HG02973 (cell line): ENCODE measurements around the gene FADD.

Source experiments
- ATAC-seq: cut with Tn5 transposase; IDR thresholded peaks from one replicate; pipeline ENCODE4 v1.9.1; 2021; ENCODE audit warnings: moderate library complexity; ENCODE audit not compliant: unreplicated experiment

The FADD gene

DNA sequence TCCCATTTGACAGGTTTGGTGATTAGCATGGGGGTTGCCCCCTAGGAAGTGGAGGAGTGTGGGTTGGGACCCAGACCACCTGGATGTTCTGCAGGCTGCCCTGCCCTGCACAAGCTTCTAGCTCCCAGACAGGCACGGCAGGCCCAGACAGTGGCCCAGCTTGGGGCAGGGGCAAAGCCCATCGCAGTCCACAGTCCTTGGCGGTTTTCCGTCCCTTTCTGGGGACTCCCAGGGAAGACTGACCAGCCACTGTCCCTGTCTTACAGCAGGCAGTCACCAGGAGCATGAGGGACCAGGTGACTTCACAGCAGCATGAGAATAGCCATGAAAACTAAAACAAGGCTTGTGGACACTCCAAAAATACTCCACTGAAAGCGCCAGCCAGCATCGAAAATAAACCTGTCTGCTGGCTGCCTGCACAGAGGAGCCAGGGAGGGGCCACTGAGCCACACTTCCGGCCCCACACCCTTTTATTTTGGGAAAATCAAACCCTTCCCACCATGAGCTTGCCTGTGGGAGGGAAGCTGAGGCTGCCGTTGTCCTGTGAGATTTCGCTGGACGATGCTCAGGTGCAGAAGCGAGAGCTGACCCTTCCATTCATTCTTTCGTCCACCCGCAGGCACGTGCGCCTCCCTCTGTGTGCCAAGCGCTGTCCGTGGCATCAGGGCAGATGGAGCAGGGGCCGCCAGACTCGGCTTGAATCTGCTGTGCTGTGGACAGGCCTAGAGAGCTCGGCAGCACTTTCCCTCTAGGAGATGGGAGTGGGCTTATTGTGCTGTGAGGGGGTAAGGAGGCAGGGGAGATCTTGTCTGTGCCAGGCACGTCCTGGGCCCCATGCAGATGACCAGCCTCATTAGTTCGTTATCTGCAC lies 28.0 kb downstream of the FADD start:
- ATAC-seq = no peak

DNA sequence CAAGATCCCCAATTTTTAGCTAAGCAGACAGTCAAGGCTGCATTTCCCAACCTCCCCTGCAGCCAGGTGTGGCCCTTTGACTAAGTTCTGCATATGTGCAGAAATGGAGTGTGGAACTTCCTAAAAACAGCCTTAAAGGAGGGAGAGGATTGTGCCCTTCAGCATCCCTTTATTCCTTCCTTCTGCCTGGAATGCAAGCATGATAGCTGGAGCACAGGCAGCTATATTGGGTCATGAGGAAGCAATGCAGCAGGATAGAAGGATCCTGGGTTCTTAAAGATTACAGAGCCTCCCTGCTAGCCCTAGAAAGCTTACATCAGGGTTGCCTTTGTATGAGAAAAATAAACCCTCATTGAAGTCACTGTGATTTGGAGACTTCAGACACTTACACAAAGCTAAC lies 29.9 kb downstream of the FADD start:
- no peak for ATAC-seq

DNA sequence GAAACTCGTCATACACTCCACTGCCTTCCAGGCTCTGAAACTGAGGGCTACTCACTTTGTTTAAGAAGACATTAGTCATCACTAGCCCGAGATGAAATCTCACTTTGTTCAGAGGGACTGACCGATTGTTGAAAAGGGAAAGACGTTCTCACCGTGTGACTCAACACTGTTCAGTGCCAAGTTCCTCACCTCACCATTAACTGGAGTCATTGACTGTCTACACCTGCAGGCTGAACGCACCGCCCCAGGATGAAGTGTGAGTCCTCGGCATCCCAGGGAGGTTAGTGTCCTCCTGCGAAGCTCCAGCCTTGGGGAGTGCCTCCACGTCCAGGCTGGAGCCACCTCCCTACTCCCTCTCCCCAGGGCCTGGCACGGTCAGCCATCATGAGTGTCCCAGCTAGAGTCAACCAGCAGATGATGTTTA lies 30.4 kb downstream of the FADD start:
- ATAC-seq = no peak

DNA sequence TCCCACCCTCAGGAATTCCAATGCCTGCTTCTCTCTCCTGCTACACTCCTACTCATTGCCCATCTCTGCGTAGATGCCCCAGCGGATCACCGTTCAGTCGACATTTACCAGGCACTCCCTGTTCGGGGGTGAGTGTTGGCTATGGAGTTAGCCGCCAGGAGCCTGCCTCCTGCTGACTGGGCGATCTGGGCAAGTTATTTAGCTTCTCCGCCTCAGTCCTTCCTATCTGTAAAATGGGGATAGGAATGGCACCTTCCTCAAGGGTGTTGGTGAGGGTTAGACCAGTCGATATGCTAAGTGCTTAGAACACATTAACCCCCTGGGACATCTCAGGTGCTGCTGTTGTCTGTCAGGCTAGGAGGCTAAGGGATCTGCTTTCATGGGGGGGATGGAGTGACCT lies 30.9 kb downstream of the FADD start:
- ATAC-seq = no peak

DNA sequence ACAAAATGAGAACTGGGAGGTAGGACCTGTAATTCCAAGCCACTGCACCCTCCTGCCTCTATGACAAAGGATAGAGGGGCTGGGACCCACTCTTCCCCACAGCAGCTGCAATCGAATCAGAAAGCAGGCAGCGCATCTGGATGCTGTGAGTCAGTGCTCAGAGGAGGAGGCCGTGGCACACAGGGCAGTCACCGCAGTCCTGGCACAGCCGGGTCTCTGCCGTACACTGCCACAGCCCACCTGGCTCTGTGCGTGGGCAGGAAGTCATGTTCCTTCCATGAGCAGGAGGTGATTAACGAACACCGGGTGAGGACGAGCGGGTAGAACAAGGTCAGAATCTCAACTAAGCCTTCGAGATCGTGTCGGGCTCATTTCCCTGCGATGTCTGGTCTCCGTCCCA lies 37.2 kb downstream of the FADD start:
- ATAC-seq = no peak

DNA sequence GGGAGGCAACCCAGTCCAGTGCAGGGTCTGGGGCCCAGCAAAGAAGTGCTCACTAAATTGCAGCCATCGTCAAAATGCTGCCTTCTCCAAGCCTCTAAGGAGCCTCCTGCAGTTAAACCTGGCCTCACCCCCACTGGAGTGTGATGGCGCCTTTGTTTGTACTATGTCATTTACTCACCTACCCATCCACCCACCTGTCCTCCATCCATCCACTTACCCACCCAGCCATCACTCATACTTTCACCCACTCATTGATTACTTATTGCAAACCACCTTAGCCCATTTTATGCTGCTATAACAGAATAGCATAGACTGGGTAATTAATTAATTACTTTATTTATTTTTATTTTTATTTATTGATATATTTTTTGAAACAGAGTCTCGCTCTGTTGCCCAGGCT lies 38.6 kb downstream of the FADD start:
- ATAC-seq = no peak

DNA sequence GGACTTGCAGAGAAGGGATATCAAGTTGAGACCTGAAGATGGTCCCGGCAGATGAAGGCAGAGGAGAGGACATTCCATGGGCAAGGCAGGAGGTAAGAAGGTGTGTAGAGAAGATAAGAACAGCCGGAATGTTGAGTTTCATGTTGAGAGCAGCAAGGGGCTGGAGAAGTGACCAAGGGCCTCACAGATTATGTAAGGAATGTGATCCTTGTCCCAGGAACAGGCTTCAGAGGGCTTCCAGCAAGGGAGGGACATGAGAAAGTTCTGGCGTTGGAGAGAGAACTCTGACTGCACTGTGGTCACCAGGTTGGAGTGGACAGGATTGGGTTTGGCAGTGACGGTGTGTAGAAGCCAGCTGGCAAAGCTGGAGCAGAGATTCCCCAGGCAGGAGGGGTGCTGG lies 39.8 kb downstream of the FADD start:
- no peak for ATAC-seq

DNA sequence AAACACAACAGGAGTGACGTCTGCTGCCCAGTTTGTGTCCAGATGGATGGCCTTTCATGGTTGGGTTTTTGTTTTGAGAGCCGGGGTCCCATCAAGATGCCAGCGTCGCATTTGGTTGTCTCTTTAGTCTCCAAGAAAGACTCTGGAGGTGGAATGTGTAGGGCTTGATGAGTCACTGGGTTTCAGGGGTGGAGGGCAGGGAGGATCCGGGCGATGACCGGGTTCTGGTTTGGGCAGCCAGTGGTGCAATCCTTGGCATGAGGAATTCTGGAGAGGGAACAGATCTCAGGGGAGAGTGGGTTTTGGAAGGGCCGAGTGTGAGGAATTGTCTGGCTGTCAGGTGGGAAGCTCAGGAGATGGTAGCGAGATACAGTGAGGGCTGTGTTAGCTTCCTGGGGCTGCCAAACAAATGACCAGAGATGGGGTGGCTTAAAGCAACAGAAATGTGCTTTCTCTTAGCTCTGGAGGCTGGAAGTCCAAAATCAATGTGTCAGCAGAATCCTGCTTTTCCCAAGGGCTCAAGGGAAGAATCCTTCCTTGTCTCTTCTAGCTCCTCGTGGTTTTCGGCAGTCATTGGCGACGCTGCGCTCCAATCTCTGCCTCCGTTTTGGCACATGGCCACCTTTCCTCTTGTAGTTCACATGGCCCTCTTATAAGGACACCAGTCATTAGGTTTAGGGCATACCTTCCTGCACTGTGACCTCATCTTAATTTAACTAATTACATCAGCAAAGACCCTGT lies 41.0 kb downstream of the FADD start:
- ATAC-seq = no peak

DNA sequence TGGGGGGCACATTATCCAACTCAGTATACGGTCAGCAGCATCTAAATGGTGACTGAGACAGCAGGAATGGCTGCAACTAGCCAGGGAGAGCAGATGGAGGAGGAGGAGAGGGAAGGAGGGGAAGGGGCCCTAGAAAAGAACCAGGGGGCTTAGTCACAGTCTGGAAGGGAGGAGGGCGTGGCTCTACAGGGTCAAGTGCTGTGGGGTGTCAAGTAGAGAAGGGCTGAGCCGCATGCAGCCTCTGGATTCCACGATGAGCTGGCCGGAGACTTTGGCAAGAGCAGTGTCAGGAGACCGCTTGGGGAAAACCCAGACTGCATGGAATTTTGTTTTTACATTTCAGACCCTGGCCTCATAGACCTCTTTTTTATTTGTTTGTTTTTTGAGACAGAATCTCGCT lies 41.6 kb downstream of the FADD start:
- no peak for ATAC-seq

DNA sequence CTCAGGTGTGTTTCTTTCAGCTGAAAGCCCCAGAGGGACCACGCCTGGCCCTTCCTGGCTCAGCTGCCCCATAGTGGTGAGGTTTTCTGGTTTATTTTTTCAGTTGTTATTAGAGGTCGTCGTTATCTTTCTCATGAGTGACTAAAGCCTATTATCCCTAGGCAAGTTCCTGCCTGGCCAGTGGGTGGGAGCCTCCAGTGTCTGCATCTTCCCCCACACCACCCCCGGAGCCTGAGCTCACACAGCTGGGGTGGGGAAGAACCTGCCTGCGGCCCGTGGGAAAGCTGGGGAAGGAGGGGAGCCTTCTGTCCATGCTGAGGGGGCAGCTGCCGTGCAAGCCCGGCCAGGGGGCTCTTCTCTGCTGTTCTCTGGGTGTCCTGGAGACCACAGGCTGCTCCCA lies 43.1 kb downstream of the FADD start:
- no peak for ATAC-seq

DNA sequence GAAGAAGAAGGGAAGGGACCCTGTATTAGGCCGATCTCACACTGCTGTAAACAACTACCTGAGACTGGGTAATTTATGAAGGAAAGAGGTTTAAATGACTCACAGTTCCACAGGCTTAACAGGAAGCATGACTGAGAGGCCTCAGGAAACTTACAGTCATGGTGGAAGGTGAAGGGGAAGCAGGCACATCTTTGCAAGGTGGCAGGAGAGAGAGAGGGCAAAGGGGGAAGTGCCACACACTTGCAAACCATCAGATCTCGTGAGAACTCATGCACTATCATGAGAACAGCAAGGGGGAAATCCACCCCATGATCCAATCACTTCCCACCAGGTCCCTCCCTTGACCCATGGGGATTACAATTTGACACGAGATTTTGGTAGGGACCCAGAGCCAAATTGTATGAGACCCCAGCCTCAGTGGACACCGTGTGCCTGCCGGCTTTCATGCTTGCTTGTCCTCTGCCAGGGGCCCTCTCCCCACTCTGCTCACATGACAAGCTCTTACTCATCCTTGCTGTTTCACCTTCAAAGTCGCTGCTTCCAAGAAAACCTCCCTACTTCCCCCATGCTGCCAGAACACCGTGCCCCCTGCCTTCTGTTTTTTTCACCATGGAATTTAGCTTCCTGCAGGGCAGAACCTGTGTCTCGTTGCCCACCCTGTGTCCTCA lies 44.1 kb downstream of the FADD start:
- ATAC-seq = no peak

DNA sequence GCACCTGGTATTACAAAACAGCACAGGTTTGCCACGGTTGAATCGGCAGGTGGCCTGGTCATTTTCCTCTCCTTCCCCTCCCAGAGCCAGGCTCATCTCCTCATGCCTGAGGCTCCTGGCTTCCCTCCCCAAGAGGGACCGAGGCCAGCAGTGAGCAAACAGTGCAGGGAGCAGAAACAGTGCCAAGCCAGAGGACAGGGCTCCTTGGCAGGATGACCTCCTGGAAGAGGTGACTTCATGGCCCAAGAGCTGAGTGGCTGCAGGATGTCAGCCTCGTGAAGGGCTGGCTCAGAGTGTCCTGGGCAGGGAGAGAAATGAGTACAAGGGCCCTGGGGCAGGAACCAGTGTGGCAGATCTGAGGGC lies 44.6 kb downstream of the FADD start:
- ATAC-seq = no peak

DNA sequence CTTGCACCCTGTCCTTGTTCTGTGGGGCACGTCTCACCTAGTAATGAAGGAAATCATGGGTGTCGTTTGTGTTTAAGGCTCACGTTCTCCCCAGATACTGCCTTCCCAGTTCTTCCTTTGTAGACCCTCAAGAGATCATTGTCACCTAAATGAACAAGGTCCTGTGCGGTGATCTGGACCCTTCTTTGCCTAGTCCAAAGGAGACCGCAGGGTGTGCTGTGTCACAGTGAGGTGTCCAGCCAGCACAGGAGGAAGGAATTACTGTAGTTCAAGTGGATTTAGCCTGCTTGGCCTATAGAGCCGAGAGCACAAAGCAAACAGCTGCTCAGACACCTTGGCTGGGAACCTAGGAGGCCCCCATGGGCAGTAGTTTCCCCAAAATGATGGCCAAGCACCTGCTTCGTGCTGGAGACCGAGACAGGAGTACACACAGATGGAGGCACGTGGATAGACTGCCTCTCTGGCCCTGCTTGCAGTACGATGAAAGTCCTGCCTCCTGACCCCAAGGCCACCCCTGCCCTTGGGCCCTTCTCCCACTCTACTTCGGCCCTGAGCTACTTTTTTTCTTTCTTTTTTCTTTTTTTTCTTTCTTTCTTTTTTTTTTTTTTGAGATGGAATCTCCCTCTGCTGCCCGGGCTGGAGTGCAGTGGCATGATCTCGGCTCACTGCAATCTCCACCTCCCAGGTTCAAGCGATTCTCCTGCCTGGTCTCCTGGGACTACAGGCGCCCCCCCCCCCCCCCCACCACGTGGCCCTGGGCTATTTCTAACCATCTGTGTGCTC lies 48.0 kb downstream of the FADD start:
- no peak for ATAC-seq

DNA sequence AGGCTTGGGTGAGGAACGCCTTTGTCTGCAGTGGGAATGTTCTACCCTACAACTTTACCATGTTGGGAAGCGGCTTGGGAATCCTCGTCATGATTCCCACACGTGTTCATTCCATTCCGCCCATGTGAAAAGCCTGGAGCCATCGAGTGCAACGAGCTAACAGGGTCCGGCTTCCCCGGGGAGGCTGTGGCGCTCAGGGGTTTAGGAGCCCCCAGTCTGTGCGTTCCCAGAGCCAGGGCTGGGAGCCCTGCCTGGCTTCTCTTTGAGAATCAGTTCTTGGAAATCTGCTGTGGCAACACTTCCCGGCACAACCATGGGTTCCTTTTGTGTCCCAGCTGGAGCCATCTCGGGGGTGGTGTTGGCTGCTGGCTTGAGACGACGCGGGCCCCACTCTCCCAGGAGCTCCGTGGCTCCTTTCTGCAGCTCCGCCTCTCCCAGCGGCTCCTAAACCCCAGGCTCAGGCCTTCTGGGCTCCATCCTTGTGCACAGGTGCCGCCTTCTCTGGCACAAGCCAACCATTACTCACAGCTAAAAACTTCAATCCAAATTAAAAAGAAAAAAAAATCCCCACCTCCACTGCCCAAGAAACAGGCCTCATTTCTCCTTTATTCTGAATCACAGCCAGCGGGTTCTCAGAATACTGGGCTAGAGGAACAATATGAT lies 48.7 kb downstream of the FADD start:
- ATAC-seq = no peak

DNA sequence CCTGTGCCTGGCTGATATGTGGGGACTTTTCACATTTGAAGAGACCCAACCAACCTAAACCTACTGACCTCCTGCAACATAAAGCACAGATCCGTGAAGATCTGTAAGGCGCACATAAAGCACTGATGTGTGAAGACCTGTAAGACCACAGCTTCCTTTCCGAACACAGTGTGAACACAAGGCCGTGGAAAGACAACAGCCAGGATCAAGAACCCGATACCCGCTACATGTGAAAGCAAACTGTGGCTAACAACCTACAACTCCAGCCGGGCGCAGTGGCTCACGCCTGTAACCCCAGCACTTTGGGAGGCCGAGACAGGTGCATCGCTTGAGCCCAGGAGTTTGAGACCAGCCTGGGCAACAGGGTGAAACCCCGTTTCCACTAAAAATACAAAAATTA lies 49.7 kb downstream of the FADD start:
- no peak for ATAC-seq

DNA sequence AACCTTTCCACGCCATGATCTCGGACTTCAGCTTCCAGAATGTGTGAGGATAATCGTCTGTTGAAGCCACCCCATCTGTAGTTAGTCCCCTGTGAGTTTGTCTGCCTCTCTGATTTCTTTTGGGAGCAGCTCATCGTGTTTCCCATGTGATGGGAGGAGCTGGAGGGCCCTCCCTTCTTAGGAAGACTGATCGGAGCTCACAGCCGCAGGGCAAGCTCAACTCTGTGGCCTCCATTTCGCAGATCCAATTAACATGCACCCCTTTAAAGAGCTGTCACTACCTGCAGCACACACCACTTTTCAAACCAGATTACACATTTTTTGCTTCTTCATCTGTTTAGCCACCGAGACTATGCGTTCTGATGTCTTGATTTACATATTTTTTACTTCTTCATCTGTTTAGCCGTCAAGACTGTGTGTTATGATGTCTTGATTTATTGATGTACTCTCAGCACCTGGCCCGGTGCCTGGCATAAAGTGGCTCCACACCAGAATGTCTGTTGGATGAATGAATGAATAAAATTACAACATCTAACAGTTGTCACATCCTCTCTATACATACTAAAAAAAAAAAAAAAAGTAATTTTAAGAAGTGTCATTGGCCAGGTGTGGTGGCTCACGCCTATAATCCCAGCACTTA lies 52.5 kb downstream of the FADD start:
- ATAC-seq = no peak
